SU-DHL-6 (cell line): Measurements from ENCODE around the gene FABP6.

ENCODE experiments used
- H2AFZ ChIP-seq: fragments of 200-600 bp; sonication (generic); 2 replicates; pipeline ENCODE4 v1.6.1; 2014; ENCODE audit warnings: low read depth, mild to moderate bottlenecking, moderate library complexity, mixed read lengths, antibody characterized with exemption, low read length; ENCODE audit not compliant: severe bottlenecking
- H3F3A ChIP-seq: fragments of 200-600 bp; shearing (Covaris generic); 2 replicates; pipeline ENCODE4 v1.6.0; 2016; ENCODE audit warnings: antibody characterized with exemption, mild to moderate bottlenecking; ENCODE audit not compliant: insufficient read depth
- H3K27ac ChIP-seq: fragments of 200-600 bp; sonication (generic); 2 replicates; pipeline ENCODE4 v1.5.1; 2016; ENCODE audit warnings: low read depth, mild to moderate bottlenecking, low read length, moderate library complexity, mixed read lengths
- H3K27me3 ChIP-seq: fragments of 200-600 bp; sonication (generic), shearing (Covaris generic); 2 replicates; pipeline ENCODE4 v1.6.0; 2014; ENCODE audit warnings: mild to moderate bottlenecking, low read length
- H3K36me3 ChIP-seq: fragments of 200-600 bp; sonication (generic); 2 replicates; pipeline ENCODE4 v1.6.1; 2014; ENCODE audit warnings: mild to moderate bottlenecking, low read length, mixed read lengths
- H3K4me2 ChIP-seq: fragments of 300-600, 200-600 bp; shearing (Covaris generic), sonication (generic); 2 replicates; pipeline ENCODE4 v1.6.0; 2014; ENCODE audit warnings: low read length, low read depth, mild to moderate bottlenecking; ENCODE audit not compliant: poor library complexity, severe bottlenecking
- H3K4me3 ChIP-seq: fragments of 200-600 bp; sonication (generic); 2 replicates; pipeline ENCODE4 v1.5.1; 2014; ENCODE audit warnings: antibody characterized with exemption, low read length, mild to moderate bottlenecking, mixed read lengths; ENCODE audit not compliant: insufficient read depth, poor library complexity, severe bottlenecking
- H3K79me2 ChIP-seq: fragments of 200-600 bp; sonication (generic); 2 replicates; pipeline ENCODE4 v1.6.1; 2014; ENCODE audit warnings: mild to moderate bottlenecking, low read length, moderate library complexity; ENCODE audit not compliant: insufficient read depth
- H3K9ac ChIP-seq: fragments of 200-600 bp; sonication (generic); 2 replicates; pipeline ENCODE4 v1.7.0; 2014; ENCODE audit warnings: mild to moderate bottlenecking, low read length
- H3K9me2 ChIP-seq: fragments of 200-600 bp; sonication (generic); replicated peaks from 2 replicates; pipeline ENCODE4 v1.6.1; 2014; ENCODE audit warnings: low read length; ENCODE audit not compliant: insufficient read depth
- H3K9me3 ChIP-seq: fragments of 200-600 bp; sonication (generic); 2 replicates; pipeline ENCODE4 v1.6.1; 2014; ENCODE audit warnings: low read length, mixed read lengths; ENCODE audit not compliant: insufficient read depth
- H4K20me1 ChIP-seq: fragments of 200-600 bp; sonication (generic); 2 replicates; pipeline ENCODE4 v1.6.1; 2014; ENCODE audit warnings: low read depth, mild to moderate bottlenecking, antibody characterized with exemption, low read length, moderate library complexity, mixed read lengths
- EZH2phosphoT487 ChIP-seq: fragments of 200-600 bp; sonication (generic), shearing (Covaris generic); conservative IDR thresholded peaks from 2 replicates; pipeline ENCODE4 v1.6.1; 2018; ENCODE audit warnings: mild to moderate bottlenecking, antibody characterized with exemption, low read length, moderate library complexity, mixed read lengths
- TF ChIP-seq, protein P1 (sequence below): fragments of 200-600 bp; sonication (generic); IDR thresholded peaks from one replicate; pipeline ENCODE4 v1.5.1; 2017; ENCODE audit warnings: antibody characterized with exemption, mild to moderate bottlenecking, low read length, moderate library complexity; ENCODE audit not compliant: insufficient read depth, poor library complexity, severe bottlenecking

Gene FABP6

DNA sequence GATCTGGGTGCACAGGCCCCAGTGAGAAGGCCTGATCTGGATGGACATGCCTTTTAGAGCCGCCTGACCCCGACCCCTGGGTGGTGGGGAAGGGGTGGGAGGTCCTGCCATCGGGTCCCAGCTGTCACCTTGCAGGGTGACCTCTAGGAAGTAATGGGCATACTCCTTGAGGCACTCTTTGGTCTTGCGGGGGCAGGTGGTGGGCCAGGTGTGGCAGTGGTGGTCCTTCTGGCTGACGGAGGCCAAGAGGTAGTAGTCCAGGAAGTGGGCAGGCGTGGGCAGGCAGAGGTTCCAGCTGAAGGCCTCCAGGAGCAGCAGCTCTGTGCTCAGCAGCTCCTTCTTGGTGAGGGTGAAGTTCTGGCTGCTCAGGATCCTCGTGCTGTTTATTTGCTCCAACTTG lies 30.0 kb downstream of the FABP6 start:
- H4K20me1 ChIP-seq = no peaks in the 10 kb centered on the region
- no peak overlapping the region for H3K27ac ChIP-seq
- TF ChIP-seq, protein P1, sequence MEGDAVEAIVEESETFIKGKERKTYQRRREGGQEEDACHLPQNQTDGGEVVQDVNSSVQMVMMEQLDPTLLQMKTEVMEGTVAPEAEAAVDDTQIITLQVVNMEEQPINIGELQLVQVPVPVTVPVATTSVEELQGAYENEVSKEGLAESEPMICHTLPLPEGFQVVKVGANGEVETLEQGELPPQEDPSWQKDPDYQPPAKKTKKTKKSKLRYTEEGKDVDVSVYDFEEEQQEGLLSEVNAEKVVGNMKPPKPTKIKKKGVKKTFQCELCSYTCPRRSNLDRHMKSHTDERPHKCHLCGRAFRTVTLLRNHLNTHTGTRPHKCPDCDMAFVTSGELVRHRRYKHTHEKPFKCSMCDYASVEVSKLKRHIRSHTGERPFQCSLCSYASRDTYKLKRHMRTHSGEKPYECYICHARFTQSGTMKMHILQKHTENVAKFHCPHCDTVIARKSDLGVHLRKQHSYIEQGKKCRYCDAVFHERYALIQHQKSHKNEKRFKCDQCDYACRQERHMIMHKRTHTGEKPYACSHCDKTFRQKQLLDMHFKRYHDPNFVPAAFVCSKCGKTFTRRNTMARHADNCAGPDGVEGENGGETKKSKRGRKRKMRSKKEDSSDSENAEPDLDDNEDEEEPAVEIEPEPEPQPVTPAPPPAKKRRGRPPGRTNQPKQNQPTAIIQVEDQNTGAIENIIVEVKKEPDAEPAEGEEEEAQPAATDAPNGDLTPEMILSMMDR = no peak
- TF ChIP-seq EZH2phosphoT487 = no peak
- no peak overlapping the region for H3K4me2 ChIP-seq
- H3K9me3 ChIP-seq = no peaks in the 10 kb centered on the region
- H3K4me3 ChIP-seq = no peak overlapping the region
- no peak overlapping the region for H3K9ac ChIP-seq
- no peaks in the 10 kb centered on the region for H3K27me3 ChIP-seq
- no peak overlapping the region for H2AFZ ChIP-seq
- H3K36me3 ChIP-seq = no peaks in the 10 kb centered on the region
- H3F3A ChIP-seq = no peaks in the 10 kb centered on the region
- H3K9me2 ChIP-seq = no peaks in the 10 kb centered on the region
- H3K79me2 ChIP-seq = no peaks in the 10 kb centered on the region

DNA sequence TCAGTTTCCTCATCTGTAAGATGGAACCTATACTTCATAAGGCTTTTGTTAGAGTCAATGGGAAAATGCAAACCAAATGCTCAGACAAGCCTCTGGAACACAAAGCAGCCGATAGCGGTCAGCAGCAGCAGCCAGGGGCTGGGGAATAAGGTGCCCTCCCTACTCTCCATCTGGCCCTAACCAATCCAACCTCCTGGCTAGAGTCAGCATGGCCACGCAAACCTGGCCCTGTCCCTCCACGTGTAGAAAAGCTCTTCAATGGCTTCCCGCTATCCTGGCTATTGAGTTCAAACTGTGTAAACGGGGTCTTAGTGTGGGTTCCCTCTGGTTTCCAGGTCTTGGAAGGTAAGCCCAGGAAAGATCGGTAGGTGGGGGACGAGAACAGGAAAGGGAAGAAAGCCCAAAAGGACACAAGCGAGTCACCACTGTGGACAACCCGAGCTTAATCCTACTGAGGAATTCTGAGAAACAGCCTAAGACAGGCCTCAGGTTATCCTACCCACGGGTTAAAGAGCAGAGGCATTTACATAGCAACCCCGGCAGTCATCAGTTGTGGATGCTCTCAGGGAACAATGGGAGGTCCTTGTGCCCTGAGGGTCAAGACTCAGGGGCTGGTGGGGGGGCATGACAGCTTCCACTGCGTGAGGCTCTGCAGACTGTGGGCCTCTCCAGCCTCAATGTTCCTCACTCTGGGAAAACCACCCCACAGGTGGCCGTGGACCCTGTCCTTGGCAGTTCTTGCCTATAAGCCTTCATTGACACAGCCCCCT lies 30.9 kb downstream of the FABP6 start:
- no peaks in the 10 kb centered on the region for H3K9me2 ChIP-seq
- no peak overlapping the region for H2AFZ ChIP-seq
- no peak overlapping the region for H3K9ac ChIP-seq
- H3K9me3 ChIP-seq = no peaks in the 10 kb centered on the region
- no peak overlapping the region for H3K27ac ChIP-seq
- no peak overlapping the region for H3K4me3 ChIP-seq
- H3F3A ChIP-seq = no peaks in the 10 kb centered on the region
- no peak overlapping the region for H3K4me2 ChIP-seq
- H4K20me1 ChIP-seq = no peaks in the 10 kb centered on the region
- TF ChIP-seq EZH2phosphoT487 = no peak
- TF ChIP-seq, protein P1 = no peak
- no peaks in the 10 kb centered on the region for H3K79me2 ChIP-seq
- H3K27me3 ChIP-seq = no peaks in the 10 kb centered on the region
- no peaks in the 10 kb centered on the region for H3K36me3 ChIP-seq

DNA sequence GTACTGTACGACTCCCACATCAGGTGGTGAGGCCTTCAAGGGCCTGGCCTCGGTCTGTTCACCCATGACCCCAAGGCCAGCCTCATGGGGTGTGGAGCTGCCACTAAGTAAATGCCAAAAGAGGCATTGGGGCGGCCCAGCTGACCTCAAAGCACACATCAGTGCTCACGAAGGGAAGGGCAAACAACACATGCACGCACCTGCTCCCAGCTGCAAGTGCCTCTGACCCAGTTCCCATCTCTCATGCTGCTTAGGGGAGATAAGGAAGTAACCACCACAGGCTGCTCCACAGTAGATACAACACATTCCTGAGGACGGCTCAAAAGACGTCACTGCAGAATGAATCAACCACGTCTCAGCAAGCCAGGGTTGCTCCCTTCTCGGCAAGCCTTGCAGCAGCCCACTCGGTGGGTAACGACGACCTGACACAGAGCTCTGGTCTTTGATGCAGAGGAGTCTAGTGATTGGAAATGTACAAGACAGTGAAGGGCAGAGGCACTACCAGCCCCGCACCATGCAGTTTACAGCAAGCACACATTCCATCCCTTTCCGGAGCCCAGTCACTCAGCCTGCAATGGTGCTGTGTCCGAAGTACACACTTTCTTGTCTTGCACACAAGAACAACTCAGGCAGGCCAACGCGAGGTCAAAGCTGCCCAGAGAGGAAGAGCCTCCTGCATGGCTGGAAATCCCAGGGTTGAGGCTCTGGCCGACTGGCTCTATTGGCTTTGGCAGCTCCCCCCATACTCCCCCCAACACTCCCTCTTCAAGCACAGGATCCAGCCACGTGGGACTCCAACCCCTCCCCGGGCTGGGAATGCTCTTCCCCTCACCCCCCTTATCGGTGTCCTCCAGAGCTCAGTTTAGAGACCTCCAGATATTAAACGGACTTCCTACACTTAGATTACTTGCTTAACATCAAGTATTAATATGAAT lies 31.8 kb downstream of the FABP6 start:
- H4K20me1 ChIP-seq = no peaks in the 10 kb centered on the region
- TF ChIP-seq, protein P1 = no peak
- no peak for TF ChIP-seq EZH2phosphoT487
- H3K4me2 ChIP-seq = no peak overlapping the region

More for the DNA sequence above, 31.8 kb downstream of the FABP6 start:
- no peaks in the 10 kb centered on the region for H3K27me3 ChIP-seq
- no peaks in the 10 kb centered on the region for H3K9me2 ChIP-seq
- no peak overlapping the region for H2AFZ ChIP-seq
- no peak overlapping the region for H3K9ac ChIP-seq
- H3K9me3 ChIP-seq = no peaks in the 10 kb centered on the region
- H3K79me2 ChIP-seq = no peaks in the 10 kb centered on the region
- no peaks in the 10 kb centered on the region for H3K36me3 ChIP-seq
- no peaks in the 10 kb centered on the region for H3F3A ChIP-seq
- H3K27ac ChIP-seq = no peak overlapping the region
- H3K4me3 ChIP-seq = no peak overlapping the region
